GM06990 (cell line): Measurements from ENCODE around the gene SETD7.
"Not testable (repeated sequence)": the region's sequence is repeated elsewhere in the genome, so short reads cannot be mapped to it uniquely, and the experiment has no call there.

Experiments used
- DNase-seq: peaks from one replicate; pipeline ENCODE4 v3.0.0-alpha.2; 2011; ENCODE audit not compliant: insufficient read length; ENCODE audit errors: extremely low read depth
- H3K27me3 ChIP-seq: replicated peaks from 2 replicates; pipeline ENCODE4 v1.6.0; 2011; ENCODE audit warnings: low read length; ENCODE audit not compliant: control insufficient read depth, insufficient read depth
- H3K36me3 ChIP-seq: 2 replicates; pipeline ENCODE4 v1.5.1; 2011; ENCODE audit warnings: low read length; ENCODE audit not compliant: control insufficient read depth, insufficient read depth
- H3K4me3 ChIP-seq: replicated peaks from 2 replicates; pipeline ENCODE4 v1.5.1; 2011; ENCODE audit warnings: low read depth, mild to moderate bottlenecking, control low read depth, low read length
- TF ChIP-seq, protein P1 (sequence below): IDR thresholded peaks from 2 replicates; pipeline ENCODE4 v1.5.1; 2011; ENCODE audit warnings: low read length, control low read depth, mild to moderate bottlenecking, inconsistent platforms; ENCODE audit not compliant: insufficient read depth, poor library complexity, severe bottlenecking

SETD7 gene

DNA sequence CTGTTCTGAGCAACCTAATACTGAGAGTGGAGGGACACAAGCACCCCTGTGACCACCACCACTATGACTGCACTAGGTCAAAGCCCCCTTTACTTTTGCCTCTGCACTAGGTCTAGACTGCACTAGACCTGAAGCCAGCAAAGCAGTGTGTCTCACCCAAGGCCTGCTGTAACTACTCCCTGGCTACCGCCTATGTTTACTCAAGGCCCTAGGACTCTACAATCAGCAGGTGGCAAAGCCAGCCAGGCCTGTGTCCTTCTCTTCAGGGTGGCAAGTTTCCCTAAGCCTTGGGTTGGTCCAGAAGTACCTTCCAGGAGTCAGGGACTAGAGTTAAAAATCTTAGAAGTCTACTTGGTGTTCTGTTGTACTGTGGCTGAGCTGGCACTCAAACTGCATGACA, 86.2 kb downstream of the SETD7 start:
- Histone ChIP-seq H3K27me3 (no peaks in the 10 kb centered on the region), H3K36me3 (no peaks in the 10 kb centered on the region; the same call in 1 of the 2 replicates), H3K4me3 (no peak overlapping the region)
- no peak for DNase-seq
- TF ChIP-seq, protein P1, sequence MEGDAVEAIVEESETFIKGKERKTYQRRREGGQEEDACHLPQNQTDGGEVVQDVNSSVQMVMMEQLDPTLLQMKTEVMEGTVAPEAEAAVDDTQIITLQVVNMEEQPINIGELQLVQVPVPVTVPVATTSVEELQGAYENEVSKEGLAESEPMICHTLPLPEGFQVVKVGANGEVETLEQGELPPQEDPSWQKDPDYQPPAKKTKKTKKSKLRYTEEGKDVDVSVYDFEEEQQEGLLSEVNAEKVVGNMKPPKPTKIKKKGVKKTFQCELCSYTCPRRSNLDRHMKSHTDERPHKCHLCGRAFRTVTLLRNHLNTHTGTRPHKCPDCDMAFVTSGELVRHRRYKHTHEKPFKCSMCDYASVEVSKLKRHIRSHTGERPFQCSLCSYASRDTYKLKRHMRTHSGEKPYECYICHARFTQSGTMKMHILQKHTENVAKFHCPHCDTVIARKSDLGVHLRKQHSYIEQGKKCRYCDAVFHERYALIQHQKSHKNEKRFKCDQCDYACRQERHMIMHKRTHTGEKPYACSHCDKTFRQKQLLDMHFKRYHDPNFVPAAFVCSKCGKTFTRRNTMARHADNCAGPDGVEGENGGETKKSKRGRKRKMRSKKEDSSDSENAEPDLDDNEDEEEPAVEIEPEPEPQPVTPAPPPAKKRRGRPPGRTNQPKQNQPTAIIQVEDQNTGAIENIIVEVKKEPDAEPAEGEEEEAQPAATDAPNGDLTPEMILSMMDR = no peak

DNA sequence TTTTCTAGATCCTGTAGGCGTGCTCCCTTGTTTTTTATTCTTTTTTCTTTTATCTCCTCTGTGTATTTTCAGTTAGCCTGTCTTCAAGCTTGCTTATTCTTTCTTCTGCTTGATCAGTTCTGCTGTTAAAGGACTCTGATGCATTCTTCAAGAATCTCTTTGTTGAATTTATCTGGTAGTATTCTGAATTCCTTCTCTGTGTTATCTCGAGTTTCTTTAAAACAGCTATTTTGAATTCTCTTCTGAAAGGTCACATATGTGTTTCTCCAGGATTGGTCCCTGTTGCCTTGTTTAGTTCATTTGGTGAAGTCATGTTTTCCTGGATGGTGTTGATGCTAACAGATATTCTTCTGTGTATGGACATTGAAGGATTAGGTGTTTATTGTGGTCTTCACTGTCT, 86.8 kb downstream of the SETD7 start:
- no peak overlapping the region for H3K4me3 ChIP-seq
- H3K36me3 ChIP-seq = no peaks in the 10 kb centered on the region; the same call in 1 of the 2 replicates
- TF ChIP-seq, protein P1 = no peak
- DNase-seq = no peak
- H3K27me3 ChIP-seq = no peaks in the 10 kb centered on the region

DNA sequence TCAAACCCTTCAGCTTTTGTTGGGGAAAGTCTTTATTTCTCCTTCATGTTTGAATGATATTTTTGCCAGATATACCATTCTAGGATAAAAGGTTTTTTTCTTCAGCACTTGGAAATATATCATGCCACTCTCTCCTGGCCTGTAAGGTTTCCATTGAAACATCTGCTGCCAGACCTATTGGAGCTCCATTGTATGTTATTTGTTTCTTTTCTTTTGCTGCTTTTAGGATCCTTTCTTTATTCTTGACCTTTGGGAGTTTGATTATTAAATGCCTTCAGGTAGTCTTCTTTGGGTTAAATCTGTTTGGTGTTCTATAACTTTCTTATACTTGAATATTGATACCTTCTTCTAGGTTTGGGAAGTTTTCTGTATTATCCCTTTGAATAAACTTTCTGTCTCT, 87.3 kb downstream of the SETD7 start:
- not testable (repeated sequence) for H3K27me3 ChIP-seq, H3K36me3 ChIP-seq, DNase-seq, H3K4me3 ChIP-seq

DNA sequence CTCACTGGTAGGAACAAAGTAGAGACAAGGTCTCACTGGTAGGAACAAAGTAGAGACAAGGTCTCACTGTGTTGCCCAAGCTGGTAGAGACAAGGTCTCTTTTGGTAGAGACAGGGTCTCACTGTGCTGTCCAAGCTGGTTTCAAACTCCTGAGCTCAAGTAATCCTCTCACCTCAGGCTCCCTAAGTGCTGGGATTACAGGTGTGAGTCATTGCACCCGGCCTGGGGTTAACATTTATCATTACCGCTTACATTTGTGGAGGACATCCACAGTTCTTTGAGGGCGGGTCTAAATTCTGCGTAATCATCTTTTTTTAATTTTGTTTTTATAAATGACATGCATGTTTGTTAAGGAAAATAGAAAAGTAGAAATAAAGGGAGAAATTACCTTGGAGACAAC, 90.1 kb downstream of the SETD7 start:
- Histone ChIP-seq H3K4me3 (no peak overlapping the region), H3K27me3 (no peaks in the 10 kb centered on the region), H3K36me3 (no peaks in the 10 kb centered on the region)
- no peak for DNase-seq
- TF ChIP-seq, protein P1 = no peak

DNA sequence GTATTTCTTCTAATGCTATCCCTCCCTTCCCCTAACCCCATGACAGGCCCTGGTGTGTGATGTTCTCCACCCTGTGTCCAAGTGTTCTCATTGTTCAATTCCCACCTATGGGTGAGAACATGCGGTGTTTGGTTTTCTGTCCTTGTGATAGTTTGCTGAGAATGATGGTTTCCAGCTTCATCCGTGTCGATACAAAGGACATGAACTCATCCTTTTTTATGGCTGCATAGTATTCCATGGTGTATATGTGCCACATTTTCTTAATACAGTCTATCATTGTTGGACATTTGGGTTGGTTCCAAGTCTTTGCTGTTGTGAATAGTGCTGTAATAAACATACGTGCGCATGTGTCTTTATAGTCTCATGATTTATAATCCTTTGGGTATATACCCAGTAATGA, 91.5 kb downstream of the SETD7 start:
- not testable (repeated sequence) for H3K27me3 ChIP-seq, DNase-seq, H3K36me3 ChIP-seq, H3K4me3 ChIP-seq

DNA sequence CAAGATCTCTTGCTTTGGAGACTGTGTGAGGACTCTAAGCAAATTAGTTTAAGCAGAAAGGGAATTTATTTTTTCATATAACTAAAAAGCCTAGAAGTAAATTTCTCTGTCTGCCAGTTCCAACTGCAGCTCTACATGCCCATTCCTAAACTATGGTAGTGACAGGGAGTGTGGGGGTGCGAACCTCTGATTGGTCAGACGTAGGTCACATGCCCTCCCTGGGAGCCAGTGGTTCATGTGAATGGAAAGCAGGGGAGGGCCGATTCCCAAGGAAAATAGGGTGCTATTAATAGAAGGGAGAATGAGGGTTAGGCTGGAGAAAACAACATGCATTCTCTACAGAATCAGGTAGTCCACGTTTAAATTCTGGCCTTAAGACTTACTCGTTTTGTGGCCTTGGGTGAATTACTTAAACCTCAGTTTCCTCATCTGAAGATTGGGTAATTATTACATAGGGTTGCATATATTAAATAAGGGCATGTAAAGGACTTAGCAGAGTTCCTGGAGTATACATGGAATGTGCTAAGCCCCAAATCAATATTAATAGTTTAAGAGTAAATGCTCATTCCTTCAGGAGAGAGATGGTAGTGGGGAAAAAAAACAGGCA, 94.9 kb downstream of the SETD7 start:
- DNase-seq = no peak
- TF ChIP-seq, protein P1 = no peak
- no peaks in the 10 kb centered on the region for H3K36me3 ChIP-seq

DNA sequence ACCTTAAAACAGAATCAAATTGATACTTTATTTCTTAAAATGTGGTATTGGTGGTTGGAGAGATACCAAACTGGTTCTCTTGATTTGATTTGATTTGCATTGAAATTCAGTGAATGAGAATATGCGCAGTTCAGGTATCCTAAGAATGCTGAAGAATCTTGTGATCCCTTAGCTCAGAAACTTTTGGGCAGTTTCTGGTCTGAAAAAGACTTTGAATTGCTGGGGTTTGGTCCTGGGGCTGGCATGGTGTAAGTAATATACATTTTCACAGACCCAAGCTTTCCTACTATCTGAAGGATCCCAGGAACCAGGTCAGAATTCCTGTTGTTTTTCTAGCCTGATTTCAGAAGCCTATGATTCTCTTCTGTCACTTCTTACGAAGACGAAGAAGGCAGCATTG, 95.5 kb downstream of the SETD7 start:
- TF ChIP-seq, protein P1 = no peak
- Histone ChIP-seq H3K27me3 (no peaks in the 10 kb centered on the region), H3K36me3 (no peaks in the 10 kb centered on the region), H3K4me3 (no peak overlapping the region)
- DNase-seq = no peak

More for the DNA sequence above, 94.9 kb downstream of the SETD7 start:
- H3K4me3 ChIP-seq = no peak overlapping the region
- H3K27me3 ChIP-seq = no peaks in the 10 kb centered on the region
